Measurements from ENCODE around the gene ASS1.

Gene ASS1

DNA sequence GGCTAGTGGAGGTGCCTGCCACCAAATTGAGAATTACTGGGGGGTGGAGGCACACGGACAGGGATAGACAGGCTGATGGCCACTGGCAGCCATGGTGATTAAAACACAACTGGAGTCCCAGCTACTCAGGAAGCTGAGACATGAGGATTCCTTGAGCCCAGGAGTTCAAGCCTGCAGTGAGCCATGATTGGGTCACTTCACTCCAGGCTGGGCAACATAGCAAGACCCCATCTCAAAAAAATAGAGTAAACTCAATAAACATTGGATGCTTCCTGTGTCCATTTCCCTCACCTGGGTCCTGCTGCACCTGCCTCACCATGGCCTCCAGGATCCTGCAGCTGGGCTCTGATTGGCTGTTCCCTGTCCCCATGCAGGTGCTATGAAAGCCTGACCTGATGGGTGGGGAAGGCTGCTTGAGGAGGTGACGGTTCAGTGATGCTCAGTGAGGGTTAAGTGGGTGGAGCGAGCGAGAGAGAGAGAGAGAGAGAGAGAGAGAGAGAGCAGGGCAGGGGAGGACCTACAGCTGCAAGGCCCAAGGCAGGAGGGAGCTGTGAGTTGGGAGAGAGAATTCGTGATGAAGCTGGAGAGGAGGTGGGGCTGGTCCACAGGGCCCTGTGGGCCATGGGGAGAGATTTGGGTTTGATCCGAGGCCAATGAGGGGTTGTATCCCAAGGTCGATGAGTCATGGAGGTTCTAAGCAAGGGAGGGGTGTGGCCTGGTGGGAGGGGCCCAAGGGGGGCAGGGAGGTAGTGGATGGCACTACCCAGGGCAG is 97.9 kb downstream of the ASS1 start:
- no peak for DNase-seq (ENCODE audit: low read depth, low spot score)

DNA sequence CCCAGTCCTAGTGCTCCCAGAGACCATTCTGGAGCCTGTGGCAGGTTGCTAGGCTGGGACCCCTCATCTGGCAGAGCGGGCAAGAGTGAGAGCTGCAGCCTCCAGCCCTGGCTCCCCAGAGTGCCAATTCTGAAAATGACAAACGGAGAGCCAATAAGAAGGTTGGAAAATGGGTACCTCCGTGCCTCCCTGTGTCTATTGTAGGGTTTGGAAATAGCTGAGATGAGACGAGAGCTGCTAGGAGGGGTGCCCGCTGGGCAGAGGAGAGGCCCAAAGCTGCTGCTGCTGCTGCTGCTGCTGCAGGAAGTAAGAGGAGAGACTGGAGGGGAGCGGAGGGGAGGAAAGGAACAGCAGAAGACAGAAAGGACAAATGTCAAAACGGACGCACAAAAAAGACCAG is 98.6 kb downstream of the ASS1 start:
- H3K4me1 ChIP-seq (ENCODE audit: control insufficient read depth, insufficient read depth, low read length): peaks cover 2% of the 10 kb centered on the region; the same call in 1 of the 2 replicates
- H3K36me3 ChIP-seq (ENCODE audit: control insufficient read depth, insufficient read depth, low read length): no peaks in the 10 kb centered on the region
- DNase-seq (ENCODE audit: low read depth, low spot score): no peak
- no peak overlapping the region for H3K27ac ChIP-seq (ENCODE audit: low read length)
- no peak overlapping the region for H3K4me3 ChIP-seq (ENCODE audit: low read length)
- WGBS (ENCODE audit: insufficient coverage, insufficient read length): no CpG with 5 or more reads among the region's 8 CpGs
- no peaks in the 10 kb centered on the region for H3K27me3 ChIP-seq (ENCODE audit: control insufficient read depth, insufficient read depth, low read length)
- no peaks in the 10 kb centered on the region for H3K9me3 ChIP-seq (ENCODE audit: control insufficient read depth, insufficient read depth, low read length)

More for the DNA sequence above, 97.9 kb downstream of the ASS1 start:
- Histone ChIP-seq H3K27ac (ENCODE audit: low read length) (no peak overlapping the region), H3K27me3 (ENCODE audit: control insufficient read depth, insufficient read depth, low read length) (no peaks in the 10 kb centered on the region), H3K4me1 (ENCODE audit: control insufficient read depth, insufficient read depth, low read length) (peaks cover 2% of the 10 kb centered on the region; the same call in 1 of the 2 replicates), H3K36me3 (ENCODE audit: control insufficient read depth, insufficient read depth, low read length) (no peaks in the 10 kb centered on the region), H3K9me3 (ENCODE audit: control insufficient read depth, insufficient read depth, low read length) (no peaks in the 10 kb centered on the region), H3K4me3 (ENCODE audit: low read length) (no peak overlapping the region)
- WGBS (ENCODE audit: insufficient coverage, insufficient read length): no CpG with 5 or more reads among the region's 7 CpGs

DNA sequence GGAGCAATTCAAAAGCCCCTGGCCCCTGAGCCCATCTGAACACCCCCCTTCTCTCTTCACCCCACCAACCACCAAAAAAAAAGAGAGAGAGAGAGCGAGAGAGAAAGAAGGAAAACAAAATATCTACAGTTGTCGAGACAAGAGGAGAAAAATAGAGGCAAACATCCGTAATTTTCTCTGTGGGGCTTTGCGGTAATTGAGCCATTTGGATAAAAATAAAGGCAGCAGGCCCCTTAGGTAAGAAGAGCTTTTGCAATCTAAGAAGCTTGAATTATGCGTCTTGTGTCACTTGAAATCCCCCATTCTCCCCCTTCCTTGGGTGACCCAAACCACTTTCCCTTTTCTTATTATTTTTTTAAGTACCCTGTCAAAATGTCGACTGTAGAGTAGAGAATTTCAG is 99.1 kb downstream of the ASS1 start:
- no peaks in the 10 kb centered on the region for H3K27me3 ChIP-seq (ENCODE audit: control insufficient read depth, insufficient read depth, low read length)
- H3K27ac ChIP-seq (ENCODE audit: low read length): no peak overlapping the region
- no peaks in the 10 kb centered on the region for H3K36me3 ChIP-seq (ENCODE audit: control insufficient read depth, insufficient read depth, low read length)
- no CpG with 5 or more reads among the region's 6 CpGs for WGBS (ENCODE audit: insufficient coverage, insufficient read length)
- peaks cover 2% of the 10 kb centered on the region; the same call in 1 of the 2 replicates for H3K4me1 ChIP-seq (ENCODE audit: control insufficient read depth, insufficient read depth, low read length)
- H3K9me3 ChIP-seq (ENCODE audit: control insufficient read depth, insufficient read depth, low read length): no peaks in the 10 kb centered on the region
- no peak for DNase-seq (ENCODE audit: low read depth, low spot score)
- no peak overlapping the region for H3K4me3 ChIP-seq (ENCODE audit: low read length)

DNA sequence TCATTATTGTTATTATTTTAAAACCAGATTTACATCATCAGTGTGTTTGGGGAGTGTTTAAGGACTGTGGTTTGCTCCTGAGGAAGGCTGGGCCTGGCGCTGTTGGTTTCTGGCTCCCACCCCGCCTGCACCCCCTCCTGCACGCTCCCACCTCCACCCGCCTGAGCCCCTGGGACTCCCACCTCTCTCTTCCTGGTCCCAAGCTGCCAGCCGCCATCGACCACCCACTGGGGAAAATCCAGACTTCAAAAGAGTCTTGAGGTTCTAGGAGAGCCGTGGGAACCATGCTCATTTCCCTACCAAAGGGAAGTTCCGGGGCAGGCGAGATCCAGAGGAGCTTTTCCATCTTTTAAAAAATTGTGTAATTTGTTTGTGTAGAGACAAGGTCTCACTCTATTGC is 99.6 kb downstream of the ASS1 start:
- DNase-seq (ENCODE audit: low read depth, low spot score): no peak
- H3K9me3 ChIP-seq (ENCODE audit: control insufficient read depth, insufficient read depth, low read length): no peaks in the 10 kb centered on the region
- H3K4me1 ChIP-seq (ENCODE audit: control insufficient read depth, insufficient read depth, low read length): peaks cover 2% of the 10 kb centered on the region; the same call in 1 of the 2 replicates
- no peak overlapping the region for H3K27ac ChIP-seq (ENCODE audit: low read length)
- H3K4me3 ChIP-seq (ENCODE audit: low read length): no peak overlapping the region
- H3K27me3 ChIP-seq (ENCODE audit: control insufficient read depth, insufficient read depth, low read length): no peaks in the 10 kb centered on the region
- WGBS (ENCODE audit: insufficient coverage, insufficient read length): no CpG with 5 or more reads among the region's 9 CpGs
- H3K36me3 ChIP-seq (ENCODE audit: control insufficient read depth, insufficient read depth, low read length): no peaks in the 10 kb centered on the region

DNA sequence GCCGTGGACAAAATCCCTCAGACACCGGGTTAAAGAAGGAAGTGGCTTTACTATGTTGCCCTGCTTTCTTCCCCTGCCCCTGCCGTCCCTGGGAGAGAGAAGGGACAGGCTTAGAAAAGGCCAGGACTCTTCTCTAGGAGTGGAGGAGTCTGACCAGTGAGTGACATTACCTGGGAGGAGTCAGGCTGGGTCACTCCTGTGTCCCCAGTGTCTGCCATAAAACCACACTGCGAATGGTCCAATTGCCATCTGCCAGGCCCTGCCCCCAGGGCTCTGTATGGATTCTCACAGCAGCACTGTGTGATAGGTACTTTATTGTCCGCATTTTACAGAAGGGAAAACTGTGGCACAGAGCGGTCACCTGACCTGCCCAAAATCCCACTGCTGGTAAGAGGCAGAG is 103.3 kb downstream of the ASS1 start:
- Histone ChIP-seq H3K4me3 (ENCODE audit: low read length) (no peak overlapping the region), H3K27me3 (ENCODE audit: control insufficient read depth, insufficient read depth, low read length) (no peaks in the 10 kb centered on the region), H3K36me3 (ENCODE audit: control insufficient read depth, insufficient read depth, low read length) (no peaks in the 10 kb centered on the region), H3K4me1 (ENCODE audit: control insufficient read depth, insufficient read depth, low read length) (no peaks in the 10 kb centered on the region), H3K27ac (ENCODE audit: low read length) (no peak overlapping the region), H3K9me3 (ENCODE audit: control insufficient read depth, insufficient read depth, low read length) (no peaks in the 10 kb centered on the region)
- no peak for DNase-seq (ENCODE audit: low read depth, low spot score)
- WGBS (ENCODE audit: insufficient coverage, insufficient read length): no CpG with 5 or more reads among the region's 6 CpGs

DNA sequence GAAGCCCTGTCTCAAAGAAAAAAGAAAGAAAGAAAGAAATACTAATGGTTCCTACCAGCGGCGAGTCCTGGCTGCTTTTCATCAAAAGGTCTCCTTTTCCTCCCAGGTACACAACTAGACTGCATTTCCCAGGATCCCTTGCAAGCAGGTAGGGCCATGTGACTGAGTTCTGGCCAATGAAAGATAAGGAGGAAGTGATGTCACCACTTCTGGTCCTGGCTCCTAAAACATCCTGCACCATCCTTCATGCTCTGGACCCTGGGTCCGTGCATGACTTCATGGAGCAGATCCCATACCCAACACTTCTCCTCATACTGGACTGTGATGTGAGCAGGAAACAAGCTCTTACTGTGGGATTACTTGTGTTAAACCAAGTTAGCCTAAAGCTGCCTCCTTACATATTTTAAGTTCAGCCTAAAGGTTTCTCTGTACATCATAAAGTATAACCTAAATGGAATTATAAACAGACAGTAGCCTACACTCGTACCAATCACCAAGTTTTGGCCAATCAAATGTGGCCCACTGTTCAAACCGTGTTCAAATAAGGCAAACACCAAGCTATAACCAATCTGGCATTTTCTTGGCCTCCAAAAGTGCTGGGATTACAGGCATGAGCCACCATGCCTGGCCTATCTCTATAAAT is 104.5 kb downstream of the ASS1 start:
- Histone ChIP-seq H3K4me1 (ENCODE audit: control insufficient read depth, insufficient read depth, low read length) (no peaks in the 10 kb centered on the region), H3K27me3 (ENCODE audit: control insufficient read depth, insufficient read depth, low read length) (no peaks in the 10 kb centered on the region), H3K27ac (ENCODE audit: low read length) (no peak overlapping the region), H3K36me3 (ENCODE audit: control insufficient read depth, insufficient read depth, low read length) (no peaks in the 10 kb centered on the region), H3K4me3 (ENCODE audit: low read length) (no peak overlapping the region), H3K9me3 (ENCODE audit: control insufficient read depth, insufficient read depth, low read length) (no peaks in the 10 kb centered on the region)
- peak; percentile 55 for DNase-seq (ENCODE audit: low read depth, low spot score)
- WGBS (ENCODE audit: insufficient coverage, insufficient read length): no CpG with 5 or more reads among the region's 5 CpGs

Measured in iPS DF 6.9 (cell line).